WERI-Rb-1 (cell line): Measurements from ENCODE around the gene DICER1.

Experiments used
- DNase-seq: peaks from one replicate; pipeline ENCODE4 v3.0.0-alpha.2; 2020
- H3K27ac ChIP-seq: fragments of 250-450 bp; sonication (Bioruptor Pico); 2 replicates; pipeline ENCODE4 v1.5.1; 2020; ENCODE audit warnings: mild to moderate bottlenecking, moderate library complexity
- H3K27me3 ChIP-seq: fragments of 250-450 bp; sonication (Bioruptor Pico); 2 replicates; pipeline ENCODE4 v1.5.1; 2021; ENCODE audit warnings: mild to moderate bottlenecking, low read depth, moderate library complexity; ENCODE audit not compliant: insufficient read depth, severe bottlenecking
- H3K36me3 ChIP-seq: fragments of 250-450 bp; sonication (Bioruptor Pico); 2 replicates; pipeline ENCODE4 v1.5.1; 2020; ENCODE audit warnings: mild to moderate bottlenecking, moderate library complexity
- H3K4me3 ChIP-seq: 2 replicates; pipeline ENCODE4 v1.5.1; 2011; ENCODE audit warnings: low read depth, mild to moderate bottlenecking, control low read depth, low read length
- H3K9me3 ChIP-seq: fragments of 250-450 bp; sonication (Bioruptor Pico); 2 replicates; pipeline ENCODE4 v1.5.1; 2021; ENCODE audit warnings: mild to moderate bottlenecking, moderate library complexity; ENCODE audit not compliant: severe bottlenecking
- TF ChIP-seq, protein P1 (sequence below): IDR thresholded peaks from 2 replicates; pipeline ENCODE4 v1.5.1; 2011; ENCODE audit warnings: low read depth, mild to moderate bottlenecking, control low read depth, inconsistent platforms, low read length

Gene DICER1

DNA sequence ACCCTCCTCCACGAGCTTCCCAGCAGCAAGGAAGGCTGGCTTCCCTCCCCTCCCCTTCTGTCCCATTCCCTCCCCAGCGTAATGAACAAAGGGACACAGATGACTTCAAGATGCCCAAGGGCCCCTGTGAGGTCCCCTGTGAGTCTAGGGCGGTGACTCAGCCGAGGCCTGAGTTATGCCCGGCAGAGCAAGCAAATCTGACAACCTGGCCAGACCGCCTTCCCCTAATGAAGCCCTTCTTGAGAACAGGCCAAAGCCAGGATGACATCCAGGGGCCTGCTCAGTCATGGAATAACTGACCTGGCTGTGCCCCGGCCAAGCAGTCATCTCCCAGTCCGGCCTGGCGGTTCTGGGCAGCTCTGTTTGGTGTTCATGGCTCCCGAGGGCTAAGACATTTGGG lies 89.2 kb downstream of the DICER1 start:
- H3K36me3 ChIP-seq = no peaks in the 10 kb centered on the region
- no peaks in the 10 kb centered on the region for H3K27me3 ChIP-seq
- no peak overlapping the region for H3K4me3 ChIP-seq
- TF ChIP-seq, protein P1, sequence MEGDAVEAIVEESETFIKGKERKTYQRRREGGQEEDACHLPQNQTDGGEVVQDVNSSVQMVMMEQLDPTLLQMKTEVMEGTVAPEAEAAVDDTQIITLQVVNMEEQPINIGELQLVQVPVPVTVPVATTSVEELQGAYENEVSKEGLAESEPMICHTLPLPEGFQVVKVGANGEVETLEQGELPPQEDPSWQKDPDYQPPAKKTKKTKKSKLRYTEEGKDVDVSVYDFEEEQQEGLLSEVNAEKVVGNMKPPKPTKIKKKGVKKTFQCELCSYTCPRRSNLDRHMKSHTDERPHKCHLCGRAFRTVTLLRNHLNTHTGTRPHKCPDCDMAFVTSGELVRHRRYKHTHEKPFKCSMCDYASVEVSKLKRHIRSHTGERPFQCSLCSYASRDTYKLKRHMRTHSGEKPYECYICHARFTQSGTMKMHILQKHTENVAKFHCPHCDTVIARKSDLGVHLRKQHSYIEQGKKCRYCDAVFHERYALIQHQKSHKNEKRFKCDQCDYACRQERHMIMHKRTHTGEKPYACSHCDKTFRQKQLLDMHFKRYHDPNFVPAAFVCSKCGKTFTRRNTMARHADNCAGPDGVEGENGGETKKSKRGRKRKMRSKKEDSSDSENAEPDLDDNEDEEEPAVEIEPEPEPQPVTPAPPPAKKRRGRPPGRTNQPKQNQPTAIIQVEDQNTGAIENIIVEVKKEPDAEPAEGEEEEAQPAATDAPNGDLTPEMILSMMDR = no peak
- DNase-seq = no peak
- no peaks in the 10 kb centered on the region for H3K9me3 ChIP-seq
- no peak overlapping the region for H3K27ac ChIP-seq

DNA sequence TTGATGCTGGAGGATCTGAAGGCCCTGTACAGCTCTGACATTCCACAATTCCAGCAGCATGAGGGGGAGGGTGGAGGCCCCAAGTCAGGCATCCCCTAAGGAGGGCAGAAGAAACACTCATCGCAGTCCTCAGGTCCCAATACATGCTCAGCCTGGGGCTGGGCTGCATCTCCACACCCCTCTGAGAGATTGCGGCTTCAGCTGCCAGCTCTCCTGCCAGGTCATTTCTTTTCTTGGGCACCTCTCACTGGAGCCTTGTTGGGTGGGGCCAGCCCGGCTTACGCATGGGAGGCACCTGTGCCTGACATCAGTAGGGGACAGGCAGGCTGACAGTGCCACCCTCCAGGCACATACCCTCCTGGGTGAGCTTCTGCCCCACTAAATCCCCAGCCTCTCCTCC lies 89.8 kb downstream of the DICER1 start:
- H3K27me3 ChIP-seq = no peaks in the 10 kb centered on the region
- no peak overlapping the region for H3K4me3 ChIP-seq
- no peak overlapping the region for H3K27ac ChIP-seq
- no peaks in the 10 kb centered on the region for H3K9me3 ChIP-seq
- H3K36me3 ChIP-seq = no peaks in the 10 kb centered on the region
- TF ChIP-seq, protein P1 = no peak
- no peak for DNase-seq

DNA sequence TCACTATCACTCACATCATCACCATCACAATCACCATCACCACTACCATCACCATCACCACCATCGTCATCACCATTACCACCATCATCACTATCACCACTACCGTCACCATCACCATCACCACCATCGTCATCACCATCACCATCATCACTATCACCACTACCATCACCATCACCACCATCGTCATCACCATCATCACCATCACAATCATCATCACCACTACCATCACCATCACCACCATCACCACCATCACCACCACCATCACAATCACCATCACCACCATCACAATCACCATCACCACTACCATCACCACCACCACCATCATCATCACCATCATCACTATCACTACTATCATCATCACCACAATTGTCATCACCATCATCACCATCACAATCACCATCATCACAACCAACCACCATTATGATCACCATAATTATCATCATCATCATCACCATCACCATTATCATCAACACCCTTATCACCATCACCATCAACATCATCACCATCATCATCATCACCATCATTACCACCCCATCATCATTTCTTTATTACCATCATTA lies 90.8 kb downstream of the DICER1 start:
- no peak for DNase-seq
- Histone ChIP-seq H3K27ac (no peak overlapping the region), H3K4me3 (no peak overlapping the region), H3K36me3 (no peaks in the 10 kb centered on the region), H3K9me3 (no peaks in the 10 kb centered on the region), H3K27me3 (no peaks in the 10 kb centered on the region)
- TF ChIP-seq, protein P1 = no peak

DNA sequence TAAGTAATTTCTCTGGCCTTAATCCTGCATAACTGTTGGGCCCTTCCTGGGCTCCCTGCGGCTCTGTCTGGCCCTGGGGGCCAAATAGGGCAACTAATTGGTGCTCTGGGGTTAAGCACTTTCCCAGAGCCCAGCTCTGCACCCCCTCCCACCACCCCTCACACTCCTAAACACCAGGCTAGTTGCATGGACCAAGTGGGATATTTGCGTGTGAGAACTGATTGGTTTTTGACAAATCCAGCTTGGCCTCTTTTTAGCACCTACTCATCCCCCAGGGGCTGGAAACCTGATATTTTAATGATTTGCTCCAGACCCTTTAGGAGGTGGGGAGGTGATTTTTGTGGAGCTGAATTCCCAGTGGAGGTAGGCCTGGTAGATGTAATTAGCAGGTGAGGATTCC lies 91.9 kb downstream of the DICER1 start:
- Histone ChIP-seq H3K36me3 (no peaks in the 10 kb centered on the region), H3K27ac (no peak overlapping the region), H3K4me3 (no peak overlapping the region), H3K9me3 (no peaks in the 10 kb centered on the region), H3K27me3 (no peaks in the 10 kb centered on the region)
- TF ChIP-seq, protein P1 = no peak
- no peak for DNase-seq

DNA sequence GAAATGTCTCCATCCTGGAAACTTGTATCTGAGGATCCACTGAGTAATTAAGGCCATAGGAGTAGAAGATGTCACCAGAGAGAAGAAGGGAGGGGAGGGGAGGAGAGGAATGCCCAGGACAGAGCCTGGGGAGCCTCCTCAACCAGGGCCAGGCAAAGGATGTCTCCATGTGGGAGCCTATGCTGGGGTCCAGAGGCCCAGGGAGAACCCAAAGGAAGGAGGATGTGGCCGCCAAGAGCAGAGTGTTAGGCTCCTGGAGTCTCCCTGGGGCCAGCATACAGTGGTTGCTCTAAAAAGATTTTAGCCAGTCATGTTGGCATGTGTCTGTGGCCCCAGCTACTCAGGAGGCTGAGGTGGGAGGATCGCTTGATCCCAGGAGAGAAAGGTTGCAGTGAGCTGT lies 92.6 kb downstream of the DICER1 start:
- Histone ChIP-seq H3K36me3 (no peaks in the 10 kb centered on the region), H3K27me3 (no peaks in the 10 kb centered on the region), H3K4me3 (no peak overlapping the region), H3K27ac (no peak overlapping the region), H3K9me3 (no peaks in the 10 kb centered on the region)
- TF ChIP-seq, protein P1 = no peak
- no peak for DNase-seq

DNA sequence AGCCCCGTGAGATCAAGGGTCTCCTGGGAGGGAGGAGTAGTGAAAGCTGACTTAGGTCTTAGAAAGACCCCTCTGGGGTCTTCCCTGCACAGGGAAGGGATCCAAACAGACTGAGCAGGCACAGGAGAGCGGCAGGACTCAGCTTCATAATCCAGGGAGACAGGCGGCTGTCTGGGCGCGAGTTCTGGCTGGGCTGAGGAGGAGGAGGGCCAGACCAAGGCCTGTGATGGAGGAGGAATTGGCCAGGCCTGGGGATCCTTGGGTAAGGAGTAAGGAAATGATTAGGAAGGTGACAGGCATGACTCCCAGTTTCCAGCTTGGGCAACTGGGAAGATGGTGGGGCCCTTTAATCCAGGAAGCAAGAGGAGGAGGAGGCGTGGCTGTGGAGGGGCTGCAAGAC lies 93.1 kb downstream of the DICER1 start:
- no peak overlapping the region for H3K4me3 ChIP-seq
- TF ChIP-seq, protein P1 = no peak
- H3K9me3 ChIP-seq = no peaks in the 10 kb centered on the region
- no peak for DNase-seq
- H3K27ac ChIP-seq = no peak overlapping the region
- no peaks in the 10 kb centered on the region for H3K36me3 ChIP-seq
- H3K27me3 ChIP-seq = no peaks in the 10 kb centered on the region
